Suppressor macrophage (primary cell): ENCODE results near the gene VLDLR.

Experiments used
- DNase-seq, 4 experiments: peaks; one replicate each; pipeline ENCODE4 v3.0.0-alpha.2; 2020 to 2022

Gene VLDLR

GRCh38 chr9:2622461-2623287 lies 1.1 kb downstream of the VLDLR start:
- DNase-seq: peak; percentile 9 to 35 (median 12)

GRCh38 chr9:2623288-2624050 lies 1.9 kb downstream of the VLDLR start:
- peak in 2 of 4 experiments; percentile 7 to 12 for DNase-seq

GRCh38 chr9:2624051-2624682 lies 2.6 kb downstream of the VLDLR start:
- no peak for DNase-seq

- DNase-seq: no peak
Observed at GRCh38 chr9:2625427-2625826, 3.8 kb downstream of the VLDLR start.

- no peak for DNase-seq
Observed at GRCh38 chr9:2628919-2629318, 7.3 kb downstream of the VLDLR start.

- no peak for DNase-seq
Observed at GRCh38 chr9:2630158-2630557, 8.6 kb downstream of the VLDLR start.

GRCh38 chr9:2631263-2631662 lies 9.7 kb downstream of the VLDLR start:
- DNase-seq: no peak

GRCh38 chr9:2634153-2634552 lies 12.6 kb downstream of the VLDLR start:
- no peak for DNase-seq

- no peak for DNase-seq
Observed at GRCh38 chr9:2634818-2635217, 13.2 kb downstream of the VLDLR start.

GRCh38 chr9:2635922-2636321 lies 14.3 kb downstream of the VLDLR start:
- no peak for DNase-seq

- DNase-seq: no peak
Observed at GRCh38 chr9:2637390-2637789, 15.8 kb downstream of the VLDLR start.

- peak in 1 of 4 experiments; percentile 12 for DNase-seq
Observed at GRCh38 chr9:2638871-2639673, 17.5 kb downstream of the VLDLR start.

GRCh38 chr9:2639786-2640185 lies 18.2 kb downstream of the VLDLR start:
- no peak for DNase-seq

GRCh38 chr9:2640570-2640969 lies 19.0 kb downstream of the VLDLR start:
- DNase-seq: no peak

- DNase-seq: no peak
Observed at GRCh38 chr9:2641033-2641432, 19.4 kb downstream of the VLDLR start.

- DNase-seq: no peak
Observed at GRCh38 chr9:2642068-2642467, 20.5 kb downstream of the VLDLR start.

- no peak for DNase-seq
Observed at GRCh38 chr9:2645569-2645968, 24.0 kb downstream of the VLDLR start.

GRCh38 chr9:2655411-2655901 lies 33.9 kb downstream of the VLDLR start:
- DNase-seq: peak in 3 of 4 experiments; percentile 7 to 19 (median 12)

GRCh38 chr9:2657427-2657826 lies 35.8 kb downstream of the VLDLR start:
- peak in 3 of 4 experiments; percentile 40 to 61 (median 52) for DNase-seq

GRCh38 chr9:2662496-2662895 lies 40.9 kb downstream of the VLDLR start:
- DNase-seq: no peak

GRCh38 chr9:2663461-2664173 lies 42.0 kb downstream of the VLDLR start:
- DNase-seq: no peak
